Measurements from ENCODE around the gene ZNF566. TPM values are rescaled to one million over a fixed set of nuclear protein-coding genes. Genes with fewer than 3 reads are reported as not detected.

Gene ZNF566
- total and polyA plus RNA-seq, 2 of the 13 experiments (the other 11 are each of a cell fraction or from before 2014, with no cell fraction given) = 4.8 to 13.7 TPM

DNA sequence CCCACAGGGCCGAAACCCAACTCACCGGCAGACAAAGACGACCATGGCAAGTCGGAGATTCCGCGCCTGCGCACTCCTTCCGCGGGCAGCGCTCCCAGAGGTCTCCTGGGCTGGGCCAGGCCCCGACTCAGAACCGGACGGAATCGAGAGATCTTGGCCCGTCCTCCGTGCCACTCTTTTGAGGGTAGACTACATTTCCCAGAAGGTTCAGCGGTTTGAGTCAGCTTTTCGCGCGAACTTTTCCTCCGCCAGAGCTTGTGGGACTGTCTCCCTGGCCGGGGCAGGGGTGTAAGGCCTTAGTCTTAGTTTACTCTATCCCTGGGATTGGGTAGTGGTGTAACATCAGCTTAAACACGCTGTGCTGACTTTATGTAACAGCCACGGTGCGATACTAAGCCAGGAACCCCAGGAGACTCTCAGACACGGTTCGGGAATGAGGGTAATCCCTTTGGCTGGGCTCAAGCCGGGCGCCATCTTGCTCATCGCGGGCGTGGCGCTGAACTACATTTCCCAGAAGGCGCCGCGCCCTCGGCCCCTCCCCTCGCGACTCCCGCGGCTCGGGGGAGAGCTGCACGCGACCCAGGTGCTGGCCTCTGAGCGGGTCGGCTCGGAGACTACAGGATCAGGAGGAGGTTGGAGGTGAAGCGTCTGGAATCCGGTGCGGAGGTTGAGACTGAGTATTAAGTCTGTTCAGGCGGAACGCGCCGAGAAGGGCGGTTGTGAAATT is 39.0 kb upstream of the ZNF566 start, which contains the start of gene ZNF260 (continued):
- 0 out of 2 replicates have a peak, but pooled peaks have one; percentile 5 for TF ChIP-seq SOX13 (IDR thresholded peaks at IDR 0.05)
- TF ChIP-seq SOX13 (CRISPR knock-in tag; conservative IDR thresholded peaks at IDR 0.05 in 1 of 2, IDR thresholded peaks at IDR 0.05 in 1 of 2) = peak in 1 of 2 experiments; percentile 13; a peak in 1 of 4 replicates
- TF ChIP-seq YEATS4 (CRISPR knock-in tag; IDR thresholded peaks at IDR 0.05; ENCODE audit: borderline replicate concordance) = peak; percentile 50; the same call in 1 of the 2 replicates
- TF ChIP-seq, protein P1, sequence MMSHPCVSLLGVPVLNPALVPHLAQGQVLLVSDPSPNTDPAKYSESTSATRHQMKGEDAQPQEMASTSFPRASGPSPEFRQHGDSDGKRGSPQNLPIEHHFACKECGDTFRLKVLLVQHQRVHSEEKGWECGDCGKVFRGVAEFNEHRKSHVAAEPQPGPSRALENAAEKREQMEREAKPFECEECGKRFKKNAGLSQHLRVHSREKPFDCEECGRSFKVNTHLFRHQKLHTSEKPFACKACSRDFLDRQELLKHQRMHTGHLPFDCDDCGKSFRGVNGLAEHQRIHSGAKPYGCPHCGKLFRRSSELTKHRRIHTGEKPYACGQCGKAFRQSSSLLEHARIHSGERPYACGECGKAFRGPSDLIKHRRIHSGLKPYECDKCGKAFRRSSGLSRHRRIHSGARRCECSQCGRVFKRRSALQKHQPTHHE (CRISPR knock-in tag; IDR thresholded peaks at IDR 0.05; ENCODE audit: borderline replicate concordance) = peak; percentile 70; the same call in 1 of the 2 replicates
- 0 out of 2 replicates have a peak, but pooled peaks have one; percentile 23 for TF ChIP-seq FOXJ3 (CRISPR knock-in tag; IDR thresholded peaks at IDR 0.05; ENCODE audit: borderline replicate concordance)
- TF ChIP-seq, protein P2, sequence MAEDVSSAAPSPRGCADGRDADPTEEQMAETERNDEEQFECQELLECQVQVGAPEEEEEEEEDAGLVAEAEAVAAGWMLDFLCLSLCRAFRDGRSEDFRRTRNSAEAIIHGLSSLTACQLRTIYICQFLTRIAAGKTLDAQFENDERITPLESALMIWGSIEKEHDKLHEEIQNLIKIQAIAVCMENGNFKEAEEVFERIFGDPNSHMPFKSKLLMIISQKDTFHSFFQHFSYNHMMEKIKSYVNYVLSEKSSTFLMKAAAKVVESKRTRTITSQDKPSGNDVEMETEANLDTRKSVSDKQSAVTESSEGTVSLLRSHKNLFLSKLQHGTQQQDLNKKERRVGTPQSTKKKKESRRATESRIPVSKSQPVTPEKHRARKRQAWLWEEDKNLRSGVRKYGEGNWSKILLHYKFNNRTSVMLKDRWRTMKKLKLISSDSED (CRISPR knock-in tag; IDR thresholded peaks at IDR 0.05) = no peak
- no peak for TF ChIP-seq ZNF567 (CRISPR knock-in tag; IDR thresholded peaks at IDR 0.05; ENCODE audit: borderline replicate concordance)
- peak; percentile 89 for TF ChIP-seq KAT8 (CRISPR knock-in tag; IDR thresholded peaks at IDR 0.05)
- no peak for TF ChIP-seq ZNF670 (CRISPR knock-in tag; IDR thresholded peaks at IDR 0.05; ENCODE audit: borderline replicate concordance)
- TF ChIP-seq SAFB2 (CRISPR knock-in tag; IDR thresholded peaks at IDR 0.05; ENCODE audit: borderline replicate concordance, low read depth) = no peak
- peak; percentile 90; the same call in 1 of the 2 replicates for TF ChIP-seq MYC (CRISPR knock-in tag; IDR thresholded peaks at IDR 0.05; ENCODE audit: borderline replicate concordance)
- TF ChIP-seq, protein P3, sequence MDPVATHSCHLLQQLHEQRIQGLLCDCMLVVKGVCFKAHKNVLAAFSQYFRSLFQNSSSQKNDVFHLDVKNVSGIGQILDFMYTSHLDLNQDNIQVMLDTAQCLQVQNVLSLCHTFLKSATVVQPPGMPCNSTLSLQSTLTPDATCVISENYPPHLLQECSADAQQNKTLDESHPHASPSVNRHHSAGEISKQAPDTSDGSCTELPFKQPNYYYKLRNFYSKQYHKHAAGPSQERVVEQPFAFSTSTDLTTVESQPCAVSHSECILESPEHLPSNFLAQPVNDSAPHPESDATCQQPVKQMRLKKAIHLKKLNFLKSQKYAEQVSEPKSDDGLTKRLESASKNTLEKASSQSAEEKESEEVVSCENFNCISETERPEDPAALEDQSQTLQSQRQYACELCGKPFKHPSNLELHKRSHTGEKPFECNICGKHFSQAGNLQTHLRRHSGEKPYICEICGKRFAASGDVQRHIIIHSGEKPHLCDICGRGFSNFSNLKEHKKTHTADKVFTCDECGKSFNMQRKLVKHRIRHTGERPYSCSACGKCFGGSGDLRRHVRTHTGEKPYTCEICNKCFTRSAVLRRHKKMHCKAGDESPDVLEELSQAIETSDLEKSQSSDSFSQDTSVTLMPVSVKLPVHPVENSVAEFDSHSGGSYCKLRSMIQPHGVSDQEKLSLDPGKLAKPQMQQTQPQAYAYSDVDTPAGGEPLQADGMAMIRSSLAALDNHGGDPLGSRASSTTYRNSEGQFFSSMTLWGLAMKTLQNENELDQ (CRISPR knock-in tag; IDR thresholded peaks at IDR 0.05; ENCODE audit: borderline replicate concordance) = no peak
- no peak for TF ChIP-seq EEA1 (CRISPR knock-in tag; IDR thresholded peaks at IDR 0.05; ENCODE audit: borderline replicate concordance)
- TF ChIP-seq ZNF781 (CRISPR knock-in tag; IDR thresholded peaks at IDR 0.05; ENCODE audit: borderline replicate concordance, not compliant biosample characterization) = no peak
- TF ChIP-seq ZNF782 (CRISPR knock-in tag; IDR thresholded peaks at IDR 0.05; ENCODE audit: borderline replicate concordance) = peak; percentile 78; the same call in 1 of the 2 replicates
- TF ChIP-seq ZNF850 (CRISPR knock-in tag; conservative IDR thresholded peaks at IDR 0.05) = no peak
- TF ChIP-seq ASH2L (IDR thresholded peaks at IDR 0.05; ENCODE audit: insufficient read length, low read depth, low read length) = peak; percentile 93
- TF ChIP-seq, protein P4, sequence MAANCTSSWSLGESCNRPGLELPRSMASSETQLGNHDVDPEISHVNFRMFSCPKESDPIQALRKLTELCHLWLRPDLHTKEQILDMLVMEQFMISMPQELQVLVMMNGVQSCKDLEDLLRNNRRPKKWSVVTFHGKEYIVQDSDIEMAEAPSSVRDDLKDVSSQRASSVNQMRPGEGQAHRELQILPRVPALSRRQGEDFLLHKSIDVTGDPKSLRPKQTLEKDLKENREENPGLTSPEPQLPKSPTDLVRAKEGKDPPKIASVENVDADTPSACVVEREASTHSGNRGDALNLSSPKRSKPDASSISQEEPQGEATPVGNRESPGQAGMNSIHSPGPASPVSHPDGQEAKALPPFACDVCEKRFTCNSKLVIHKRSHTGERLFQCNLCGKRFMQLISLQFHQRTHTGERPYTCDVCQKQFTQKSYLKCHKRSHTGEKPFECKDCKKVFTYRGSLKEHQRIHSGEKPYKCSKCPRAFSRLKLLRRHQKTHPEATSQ (CRISPR knock-in tag; IDR thresholded peaks at IDR 0.05; ENCODE audit: borderline replicate concordance) = no peak
- TF ChIP-seq KDM2A (CRISPR knock-in tag; IDR thresholded peaks at IDR 0.05; ENCODE audit: borderline replicate concordance, low read depth) = peak; percentile 74; the same call in 1 of the 2 replicates
- TF ChIP-seq, protein P5, sequence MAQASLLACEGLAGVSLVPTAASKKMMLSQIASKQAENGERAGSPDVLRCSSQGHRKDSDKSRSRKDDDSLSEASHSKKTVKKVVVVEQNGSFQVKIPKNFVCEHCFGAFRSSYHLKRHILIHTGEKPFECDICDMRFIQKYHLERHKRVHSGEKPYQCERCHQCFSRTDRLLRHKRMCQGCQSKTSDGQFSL (CRISPR knock-in tag; IDR thresholded peaks at IDR 0.05) = no peak
- no peak for TF ChIP-seq NCOA2 (CRISPR knock-in tag; IDR thresholded peaks at IDR 0.05)
- no peak for TF ChIP-seq RXRA (CRISPR knock-in tag; IDR thresholded peaks at IDR 0.05)
